Peyer's patch (tissue), 4 donors: ENCODE data around the gene EPS15.

ENCODE experiments used
- CTCF ChIP-seq, 6 experiments: fragments of 450-650 bp in 4 of 6; fragments of 200-600 bp in 2 of 6; sonication (generic) in 1 of 6; IDR thresholded peaks; one replicate each; pipeline ENCODE4 v1.5.1; 2017 to 2019; ENCODE audit warnings: antibody characterized with exemption in 6 of 6, mild to moderate bottlenecking in 3 of 6, moderate library complexity in 1 of 6
- POLR2A ChIP-seq, 2 donors: fragments of 450-650 bp; IDR thresholded peaks; one replicate each; pipeline ENCODE4 v1.5.1; 2017; ENCODE audit warnings: antibody characterized with exemption in 2 of 2, mild to moderate bottlenecking in 2 of 2, moderate library complexity in 2 of 2

- TF ChIP-seq CTCF (IDR thresholded peaks at IDR 0.05) (no peak), POLR2A (IDR thresholded peaks at IDR 0.05) (no peak)
Observed at GRCh38 chr1:51564124-51564523, 45.1 kb upstream of the EPS15 start.
